HepG2 (cell line): Measurements from ENCODE around the gene TSPAN9.

ENCODE experiments used
- CCDC6 ChIP-seq: sonication (generic); formaldehyde crosslinking; IDR thresholded peaks from 2 replicates; pipeline ENCODE4 v1.8.1; 2022; ENCODE audit warnings: mild to moderate bottlenecking, missing genetic modification reagents, moderate library complexity
- FOXJ3 ChIP-seq: sonication (generic); formaldehyde crosslinking; IDR thresholded peaks from 2 replicates; pipeline ENCODE4 v1.4.0; 2020; ENCODE audit warnings: missing genetic modification reagents, mild to moderate bottlenecking, borderline replicate concordance
- MAF1 ChIP-seq: sonication (generic); formaldehyde crosslinking; IDR thresholded peaks from 2 replicates; pipeline ENCODE4 v1.5.0; 2020; ENCODE audit warnings: missing genetic modification reagents, borderline replicate concordance
- SNAPC2 ChIP-seq: sonication (generic); formaldehyde crosslinking; IDR thresholded peaks from 2 replicates; pipeline ENCODE4 v1.8.1; 2022; ENCODE audit warnings: mild to moderate bottlenecking, missing genetic modification reagents
- SP5 ChIP-seq: IDR thresholded peaks from 2 replicates; pipeline ENCODE4 v1.6.1; 2016; ENCODE audit warnings: low read depth, borderline replicate concordance
- TCF7 ChIP-seq: sonication (generic); IDR thresholded peaks from 2 replicates; pipeline ENCODE4 v1.6.1; 2016; ENCODE audit warnings: antibody characterized with exemption, low read depth
- ZNF3 ChIP-seq: IDR thresholded peaks from 2 replicates; pipeline ENCODE4 v1.7.0; 2017; ENCODE audit warnings: inconsistent platforms
- ZNF484 ChIP-seq: sonication (generic); formaldehyde crosslinking; IDR thresholded peaks from 2 replicates; pipeline ENCODE4 v1.5.1; 2020; ENCODE audit warnings: mild to moderate bottlenecking, low read depth, missing genetic modification reagents, borderline replicate concordance
- TF ChIP-seq, protein P1 (sequence below): sonication (generic); formaldehyde crosslinking; IDR thresholded peaks from 2 replicates; pipeline ENCODE4 v1.5.0; 2020; ENCODE audit warnings: mild to moderate bottlenecking, missing genetic modification reagents
- TF ChIP-seq, protein P2 (sequence below): sonication (generic); formaldehyde crosslinking; IDR thresholded peaks from 2 replicates; pipeline ENCODE4 v1.4.0; 2020; ENCODE audit warnings: missing genetic modification reagents, borderline replicate concordance
- TF ChIP-seq, protein P3 (sequence below): sonication (generic); formaldehyde crosslinking; IDR thresholded peaks from 2 replicates; pipeline ENCODE4 v1.5.0; 2020; ENCODE audit warnings: mild to moderate bottlenecking, missing genetic modification reagents, moderate library complexity
- TF ChIP-seq, protein P4 (sequence below): sonication (generic); formaldehyde crosslinking; IDR thresholded peaks from 2 replicates; pipeline ENCODE4 v1.8.0; 2022; ENCODE audit warnings: mild to moderate bottlenecking, missing genetic modification reagents
- TF ChIP-seq, protein P5 (sequence below): sonication (generic); formaldehyde crosslinking; IDR thresholded peaks from 2 replicates; pipeline ENCODE4 v1.5.0; 2020; ENCODE audit warnings: missing genetic modification reagents, mild to moderate bottlenecking, borderline replicate concordance

DNA sequence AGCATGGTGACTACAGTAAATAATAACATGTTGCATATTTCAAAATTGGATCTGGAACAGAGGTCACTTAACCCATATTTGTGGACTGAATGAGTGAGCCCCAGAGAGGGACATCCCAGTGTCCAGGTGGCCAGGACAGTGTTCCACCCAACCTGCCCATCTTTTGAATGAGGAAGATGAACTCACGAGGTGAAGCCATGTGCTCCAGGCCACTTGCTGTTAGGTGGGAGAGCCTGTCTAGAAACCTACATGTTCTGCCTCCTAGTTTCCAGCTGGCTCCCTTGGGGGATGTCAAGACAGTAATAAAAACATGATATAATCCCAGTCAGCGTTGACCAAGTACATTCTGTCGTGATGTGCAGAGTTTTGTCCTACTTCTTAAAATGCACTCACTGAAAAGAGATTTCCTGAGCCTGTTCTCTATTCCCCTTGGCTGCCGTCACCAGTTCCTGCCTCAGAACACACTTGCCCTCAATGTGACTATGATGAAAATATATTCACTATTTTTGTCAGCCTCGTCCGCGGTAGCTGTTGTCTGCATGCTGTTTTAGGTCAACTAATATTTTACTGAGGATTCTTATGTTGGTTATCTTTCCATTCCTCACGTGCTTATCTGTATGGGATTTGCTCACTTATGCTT is 25.7 kb downstream of the TSPAN9 start:
- TF ChIP-seq, protein P1, sequence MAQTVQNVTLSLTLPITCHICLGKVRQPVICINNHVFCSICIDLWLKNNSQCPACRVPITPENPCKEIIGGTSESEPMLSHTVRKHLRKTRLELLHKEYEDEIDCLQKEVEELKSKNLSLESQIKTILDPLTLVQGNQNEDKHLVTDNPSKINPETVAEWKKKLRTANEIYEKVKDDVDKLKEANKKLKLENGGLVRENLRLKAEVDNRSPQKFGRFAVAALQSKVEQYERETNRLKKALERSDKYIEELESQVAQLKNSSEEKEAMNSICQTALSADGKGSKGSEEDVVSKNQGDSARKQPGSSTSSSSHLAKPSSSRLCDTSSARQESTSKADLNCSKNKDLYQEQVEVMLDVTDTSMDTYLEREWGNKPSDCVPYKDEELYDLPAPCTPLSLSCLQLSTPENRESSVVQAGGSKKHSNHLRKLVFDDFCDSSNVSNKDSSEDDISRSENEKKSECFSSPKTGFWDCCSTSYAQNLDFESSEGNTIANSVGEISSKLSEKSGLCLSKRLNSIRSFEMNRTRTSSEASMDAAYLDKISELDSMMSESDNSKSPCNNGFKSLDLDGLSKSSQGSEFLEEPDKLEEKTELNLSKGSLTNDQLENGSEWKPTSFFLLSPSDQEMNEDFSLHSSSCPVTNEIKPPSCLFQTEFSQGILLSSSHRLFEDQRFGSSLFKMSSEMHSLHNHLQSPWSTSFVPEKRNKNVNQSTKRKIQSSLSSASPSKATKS (CRISPR knock-in tag): no peak
- TF ChIP-seq, protein P2, sequence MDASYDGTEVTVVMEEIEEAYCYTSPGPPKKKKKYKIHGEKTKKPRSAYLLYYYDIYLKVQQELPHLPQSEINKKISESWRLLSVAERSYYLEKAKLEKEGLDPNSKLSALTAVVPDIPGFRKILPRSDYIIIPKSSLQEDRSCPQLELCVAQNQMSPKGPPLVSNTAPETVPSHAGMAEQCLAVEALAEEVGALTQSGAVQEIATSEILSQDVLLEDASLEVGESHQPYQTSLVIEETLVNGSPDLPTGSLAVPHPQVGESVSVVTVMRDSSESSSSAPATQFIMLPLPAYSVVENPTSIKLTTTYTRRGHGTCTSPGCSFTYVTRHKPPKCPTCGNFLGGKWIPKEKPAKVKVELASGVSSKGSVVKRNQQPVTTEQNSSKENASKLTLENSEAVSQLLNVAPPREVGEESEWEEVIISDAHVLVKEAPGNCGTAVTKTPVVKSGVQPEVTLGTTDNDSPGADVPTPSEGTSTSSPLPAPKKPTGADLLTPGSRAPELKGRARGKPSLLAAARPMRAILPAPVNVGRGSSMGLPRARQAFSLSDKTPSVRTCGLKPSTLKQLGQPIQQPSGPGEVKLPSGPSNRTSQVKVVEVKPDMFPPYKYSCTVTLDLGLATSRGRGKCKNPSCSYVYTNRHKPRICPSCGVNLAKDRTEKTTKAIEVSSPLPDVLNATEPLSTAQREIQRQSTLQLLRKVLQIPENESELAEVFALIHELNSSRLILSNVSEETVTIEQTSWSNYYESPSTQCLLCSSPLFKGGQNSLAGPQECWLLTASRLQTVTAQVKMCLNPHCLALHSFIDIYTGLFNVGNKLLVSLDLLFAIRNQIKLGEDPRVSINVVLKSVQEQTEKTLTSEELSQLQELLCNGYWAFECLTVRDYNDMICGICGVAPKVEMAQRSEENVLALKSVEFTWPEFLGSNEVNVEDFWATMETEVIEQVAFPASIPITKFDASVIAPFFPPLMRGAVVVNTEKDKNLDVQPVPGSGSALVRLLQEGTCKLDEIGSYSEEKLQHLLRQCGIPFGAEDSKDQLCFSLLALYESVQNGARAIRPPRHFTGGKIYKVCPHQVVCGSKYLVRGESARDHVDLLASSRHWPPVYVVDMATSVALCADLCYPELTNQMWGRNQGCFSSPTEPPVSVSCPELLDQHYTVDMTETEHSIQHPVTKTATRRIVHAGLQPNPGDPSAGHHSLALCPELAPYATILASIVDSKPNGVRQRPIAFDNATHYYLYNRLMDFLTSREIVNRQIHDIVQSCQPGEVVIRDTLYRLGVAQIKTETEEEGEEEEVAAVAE (CRISPR knock-in tag): no peak
- TF ChIP-seq TCF7: no peak
- no peak for TF ChIP-seq FOXJ3 (CRISPR knock-in tag)
- no peak for TF ChIP-seq ZNF3
- no peak for TF ChIP-seq SNAPC2
- TF ChIP-seq, protein P3, sequence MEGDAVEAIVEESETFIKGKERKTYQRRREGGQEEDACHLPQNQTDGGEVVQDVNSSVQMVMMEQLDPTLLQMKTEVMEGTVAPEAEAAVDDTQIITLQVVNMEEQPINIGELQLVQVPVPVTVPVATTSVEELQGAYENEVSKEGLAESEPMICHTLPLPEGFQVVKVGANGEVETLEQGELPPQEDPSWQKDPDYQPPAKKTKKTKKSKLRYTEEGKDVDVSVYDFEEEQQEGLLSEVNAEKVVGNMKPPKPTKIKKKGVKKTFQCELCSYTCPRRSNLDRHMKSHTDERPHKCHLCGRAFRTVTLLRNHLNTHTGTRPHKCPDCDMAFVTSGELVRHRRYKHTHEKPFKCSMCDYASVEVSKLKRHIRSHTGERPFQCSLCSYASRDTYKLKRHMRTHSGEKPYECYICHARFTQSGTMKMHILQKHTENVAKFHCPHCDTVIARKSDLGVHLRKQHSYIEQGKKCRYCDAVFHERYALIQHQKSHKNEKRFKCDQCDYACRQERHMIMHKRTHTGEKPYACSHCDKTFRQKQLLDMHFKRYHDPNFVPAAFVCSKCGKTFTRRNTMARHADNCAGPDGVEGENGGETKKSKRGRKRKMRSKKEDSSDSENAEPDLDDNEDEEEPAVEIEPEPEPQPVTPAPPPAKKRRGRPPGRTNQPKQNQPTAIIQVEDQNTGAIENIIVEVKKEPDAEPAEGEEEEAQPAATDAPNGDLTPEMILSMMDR (CRISPR knock-in tag): no peak
- no peak for TF ChIP-seq SP5 (CRISPR knock-in tag)
- TF ChIP-seq CCDC6 (CRISPR knock-in tag): no peak
- TF ChIP-seq ZNF484 (CRISPR knock-in tag): no peak
- TF ChIP-seq, protein P4, sequence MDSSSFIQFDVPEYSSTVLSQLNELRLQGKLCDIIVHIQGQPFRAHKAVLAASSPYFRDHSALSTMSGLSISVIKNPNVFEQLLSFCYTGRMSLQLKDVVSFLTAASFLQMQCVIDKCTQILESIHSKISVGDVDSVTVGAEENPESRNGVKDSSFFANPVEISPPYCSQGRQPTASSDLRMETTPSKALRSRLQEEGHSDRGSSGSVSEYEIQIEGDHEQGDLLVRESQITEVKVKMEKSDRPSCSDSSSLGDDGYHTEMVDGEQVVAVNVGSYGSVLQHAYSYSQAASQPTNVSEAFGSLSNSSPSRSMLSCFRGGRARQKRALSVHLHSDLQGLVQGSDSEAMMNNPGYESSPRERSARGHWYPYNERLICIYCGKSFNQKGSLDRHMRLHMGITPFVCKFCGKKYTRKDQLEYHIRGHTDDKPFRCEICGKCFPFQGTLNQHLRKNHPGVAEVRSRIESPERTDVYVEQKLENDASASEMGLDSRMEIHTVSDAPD (CRISPR knock-in tag): no peak
- TF ChIP-seq MAF1 (CRISPR knock-in tag): no peak
- TF ChIP-seq, protein P5, sequence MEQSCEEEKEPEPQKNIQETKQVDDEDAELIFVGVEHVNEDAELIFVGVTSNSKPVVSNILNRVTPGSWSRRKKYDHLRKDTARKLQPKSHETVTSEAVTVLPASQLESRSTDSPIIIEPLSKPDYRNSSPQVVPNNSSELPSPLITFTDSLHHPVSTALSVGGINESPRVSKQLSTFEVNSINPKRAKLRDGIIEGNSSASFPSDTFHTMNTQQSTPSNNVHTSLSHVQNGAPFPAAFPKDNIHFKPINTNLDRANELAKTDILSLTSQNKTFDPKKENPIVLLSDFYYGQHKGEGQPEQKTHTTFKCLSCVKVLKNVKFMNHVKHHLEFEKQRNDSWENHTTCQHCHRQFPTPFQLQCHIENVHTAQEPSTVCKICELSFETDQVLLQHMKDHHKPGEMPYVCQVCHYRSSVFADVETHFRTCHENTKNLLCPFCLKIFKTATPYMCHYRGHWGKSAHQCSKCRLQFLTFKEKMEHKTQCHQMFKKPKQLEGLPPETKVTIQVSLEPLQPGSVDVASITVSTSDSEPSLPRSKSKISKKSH (CRISPR knock-in tag): no peak
